Retinal pigment epithelial cell (primary cell): ENCODE measurements around the gene FRMD1.

ENCODE experiments used
- DNase-seq: peaks from one replicate; pipeline ENCODE4 v3.0.0-alpha.2; 2010; ENCODE audit warnings: low read depth
- H3K4me3 ChIP-seq: 2 replicates; pipeline ENCODE4 v1.5.1; 2011; ENCODE audit warnings: mild to moderate bottlenecking, low read length, control low read depth, moderate library complexity
- TF ChIP-seq, protein P1 (sequence below): conservative IDR thresholded peaks from 2 replicates; pipeline ENCODE4 v1.5.1; 2011; ENCODE audit warnings: low read depth, low read length, control low read depth, inconsistent platforms

FRMD1 gene

GRCh38 chr6:168044521-168045130, 34.4 kb downstream of the FRMD1 start:
- TF ChIP-seq, protein P1, sequence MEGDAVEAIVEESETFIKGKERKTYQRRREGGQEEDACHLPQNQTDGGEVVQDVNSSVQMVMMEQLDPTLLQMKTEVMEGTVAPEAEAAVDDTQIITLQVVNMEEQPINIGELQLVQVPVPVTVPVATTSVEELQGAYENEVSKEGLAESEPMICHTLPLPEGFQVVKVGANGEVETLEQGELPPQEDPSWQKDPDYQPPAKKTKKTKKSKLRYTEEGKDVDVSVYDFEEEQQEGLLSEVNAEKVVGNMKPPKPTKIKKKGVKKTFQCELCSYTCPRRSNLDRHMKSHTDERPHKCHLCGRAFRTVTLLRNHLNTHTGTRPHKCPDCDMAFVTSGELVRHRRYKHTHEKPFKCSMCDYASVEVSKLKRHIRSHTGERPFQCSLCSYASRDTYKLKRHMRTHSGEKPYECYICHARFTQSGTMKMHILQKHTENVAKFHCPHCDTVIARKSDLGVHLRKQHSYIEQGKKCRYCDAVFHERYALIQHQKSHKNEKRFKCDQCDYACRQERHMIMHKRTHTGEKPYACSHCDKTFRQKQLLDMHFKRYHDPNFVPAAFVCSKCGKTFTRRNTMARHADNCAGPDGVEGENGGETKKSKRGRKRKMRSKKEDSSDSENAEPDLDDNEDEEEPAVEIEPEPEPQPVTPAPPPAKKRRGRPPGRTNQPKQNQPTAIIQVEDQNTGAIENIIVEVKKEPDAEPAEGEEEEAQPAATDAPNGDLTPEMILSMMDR, result no peak
- DNase-seq, result no peak

DNA sequence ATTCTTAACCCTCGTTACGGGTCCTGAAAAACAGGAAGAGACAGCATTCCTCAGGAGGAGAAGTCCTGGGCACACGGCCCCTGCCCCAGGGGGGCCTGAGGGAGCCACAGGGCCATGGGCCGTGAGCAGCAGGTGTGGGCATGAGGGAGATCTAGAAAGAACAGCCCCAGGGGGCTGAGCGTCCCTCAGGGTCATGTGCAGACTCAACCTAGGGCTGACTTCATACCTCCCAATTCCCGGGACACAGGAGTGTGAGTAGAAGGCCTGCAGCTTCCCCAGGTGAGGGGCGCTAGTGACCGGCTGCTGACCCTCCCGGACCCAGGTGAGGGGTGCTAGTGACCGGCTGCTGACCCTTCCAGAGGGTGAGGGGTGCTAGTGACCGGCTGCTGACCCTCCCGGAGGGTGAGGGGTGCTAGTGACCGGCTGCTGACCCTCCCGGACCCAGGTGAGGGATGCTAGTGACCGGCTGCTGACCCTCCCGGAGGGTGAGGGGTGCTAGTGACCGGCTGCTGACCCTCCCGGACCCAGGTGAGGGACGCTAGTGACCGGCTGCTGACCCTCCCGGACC, 35.1 kb downstream of the FRMD1 start:
- no peak for DNase-seq
- TF ChIP-seq, protein P1, result no peak
- no peak overlapping the region for H3K4me3 ChIP-seq

More at GRCh38 chr6:168044521-168045130, 34.4 kb downstream of the FRMD1 start:
- no peak overlapping the region for H3K4me3 ChIP-seq

DNA sequence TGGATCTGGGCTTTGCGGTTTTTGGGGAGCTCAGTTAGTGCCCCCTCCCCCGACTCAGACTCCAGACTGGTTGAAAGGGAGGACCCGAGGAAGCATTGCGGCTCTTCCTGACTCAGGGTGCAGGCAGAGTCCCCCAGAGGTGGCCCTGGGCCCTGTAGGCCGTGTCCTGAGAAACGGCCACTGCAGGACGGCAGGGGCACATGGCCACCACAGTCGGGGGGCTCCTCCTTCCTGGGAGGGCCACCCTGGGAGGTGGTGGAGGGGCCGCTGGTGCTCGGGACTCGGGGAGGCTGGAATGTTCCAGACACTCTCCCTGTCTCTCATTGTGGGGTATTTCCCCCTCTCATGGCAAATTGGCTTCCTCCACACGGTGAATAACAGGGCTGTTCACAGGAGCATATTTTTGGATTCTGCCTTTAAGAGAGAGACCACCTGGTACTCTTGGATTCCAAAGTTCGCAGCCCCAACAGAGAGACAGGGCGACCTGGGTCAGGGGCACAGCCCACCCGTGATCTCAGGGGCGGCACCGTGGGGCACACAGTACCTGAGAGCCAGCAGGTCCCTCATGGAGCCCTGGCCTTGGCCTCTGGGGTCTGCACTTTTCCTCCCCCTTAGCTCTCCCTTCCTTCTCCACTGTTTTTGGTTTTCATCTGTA, 35.7 kb downstream of the FRMD1 start:
- no peak for DNase-seq
- no peak overlapping the region for H3K4me3 ChIP-seq
- TF ChIP-seq, protein P1, result no peak

DNA sequence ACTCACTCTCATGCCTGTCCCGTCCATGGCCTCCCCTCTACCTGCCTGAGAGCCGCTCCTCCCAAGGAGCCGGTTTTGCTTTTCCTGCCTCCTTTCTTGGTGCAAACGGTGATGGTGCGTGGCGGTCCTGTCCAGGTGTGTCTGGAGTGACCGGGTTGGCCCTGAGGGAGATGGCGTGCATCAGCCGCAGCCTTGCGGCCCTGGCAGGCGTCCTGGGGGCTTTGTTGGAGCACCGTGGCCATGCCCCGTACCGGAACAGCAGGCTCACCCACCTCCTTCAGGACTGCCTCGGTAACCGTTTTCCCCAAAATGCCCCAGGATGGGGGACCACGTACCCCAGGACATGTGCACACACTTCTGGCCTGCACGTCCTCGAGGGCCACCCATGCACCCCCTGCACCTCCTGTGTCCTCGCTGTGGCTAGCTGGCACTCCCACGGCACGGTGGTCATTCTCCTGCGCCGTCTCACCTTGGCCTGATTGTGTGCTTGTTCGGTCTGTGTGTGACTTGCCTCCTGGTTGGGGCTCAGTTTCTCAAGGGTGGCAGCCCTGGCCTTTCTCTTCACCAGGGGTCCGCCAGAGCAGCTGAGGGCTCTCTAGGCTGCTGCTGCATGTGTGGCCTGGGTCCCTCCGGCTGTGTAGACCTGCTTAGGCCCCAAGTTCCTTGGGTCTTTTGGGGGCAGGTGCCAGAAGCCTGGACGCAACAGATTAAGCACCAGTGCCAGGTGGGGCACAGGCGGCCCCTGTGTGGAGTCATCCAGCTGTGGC, 36.4 kb downstream of the FRMD1 start:
- H3K4me3 ChIP-seq, result no peak overlapping the region
- no peak for DNase-seq
- TF ChIP-seq, protein P1, result no peak

GRCh38 chr6:168041928-168042327, 37.1 kb downstream of the FRMD1 start:
- TF ChIP-seq, protein P1, result no peak
- no peak for DNase-seq

DNA sequence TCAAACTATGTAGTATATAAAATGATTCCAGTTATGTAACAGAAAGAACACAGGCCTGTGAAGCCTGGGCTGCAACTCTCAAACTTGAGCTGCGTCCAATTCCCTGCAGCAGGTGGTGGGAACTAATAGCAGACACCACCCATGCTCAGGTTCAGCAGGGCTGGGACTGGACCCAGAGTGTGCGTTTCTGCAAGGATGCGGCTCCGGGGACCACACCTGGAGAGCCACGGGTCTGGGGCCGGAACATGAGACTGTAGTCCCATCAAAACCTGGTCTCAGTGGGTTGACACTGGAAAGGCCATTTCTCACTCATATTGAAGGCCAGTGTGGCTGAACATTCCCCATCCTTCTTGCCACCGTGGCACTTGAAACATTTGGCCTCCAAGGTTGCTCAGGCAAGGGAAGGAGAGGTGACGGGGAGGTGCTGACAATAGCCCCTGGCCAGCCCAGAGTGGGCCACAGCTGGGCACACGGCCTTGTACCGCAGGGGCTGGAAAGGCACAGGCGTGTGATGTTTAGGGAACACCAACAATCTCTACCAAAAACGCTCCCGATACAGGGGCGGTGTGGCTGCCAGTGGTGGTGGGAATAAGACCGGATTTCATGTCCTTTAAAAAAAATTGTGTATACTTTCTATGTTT, 38.0 kb downstream of the FRMD1 start:
- DNase-seq, result no peak
- TF ChIP-seq, protein P1, result no peak
- no peak overlapping the region for H3K4me3 ChIP-seq

More at GRCh38 chr6:168041928-168042327, 37.1 kb downstream of the FRMD1 start:
- no peak overlapping the region for H3K4me3 ChIP-seq
